Neuronal stem cell (in vitro differentiated cells): ENCODE results near the gene TREH.

Experiments
- DNase-seq: peaks from one replicate; pipeline ENCODE4 v3.0.0-alpha.2; 2013; ENCODE audit warnings: low spot score
- H2AFZ ChIP-seq: one replicate; pipeline ENCODE4 v1.6.1; 2013; ENCODE audit warnings: mild to moderate bottlenecking, low read length, inconsistent platforms
- H2AK5ac ChIP-seq: 2 replicates; pipeline ENCODE4 v1.6.1; 2013; ENCODE audit warnings: low read depth, mild to moderate bottlenecking, inconsistent platforms, low read length, moderate library complexity, mixed read lengths
- H2BK120ac ChIP-seq: 2 replicates; pipeline ENCODE4 v1.6.1; 2013; ENCODE audit warnings: low read depth, mild to moderate bottlenecking, inconsistent platforms, low read length, moderate library complexity, mixed read lengths
- H2BK12ac ChIP-seq: one replicate; pipeline ENCODE4 v1.6.1; 2013; ENCODE audit warnings: low read length, inconsistent platforms
- H2BK15ac ChIP-seq: 2 replicates; pipeline ENCODE4 v1.6.1; 2013; ENCODE audit warnings: mild to moderate bottlenecking, low read length, inconsistent platforms, mixed read lengths
- H2BK5ac ChIP-seq: one replicate; pipeline ENCODE4 v1.6.1; 2013; ENCODE audit warnings: inconsistent platforms, mild to moderate bottlenecking, low read length, moderate library complexity
- H3K14ac ChIP-seq: one replicate; pipeline ENCODE4 v1.6.1; 2013; ENCODE audit warnings: low read length, inconsistent platforms
- H3K18ac ChIP-seq: 2 replicates; pipeline ENCODE4 v1.6.1; 2013; ENCODE audit warnings: low read length, inconsistent platforms
- H3K23ac ChIP-seq: 2 replicates; pipeline ENCODE4 v1.6.1; 2013; ENCODE audit warnings: low read depth, mild to moderate bottlenecking, mixed read lengths, low read length, inconsistent platforms; ENCODE audit not compliant: poor library complexity
- H3K27ac ChIP-seq: replicated peaks from 3 replicates; pipeline ENCODE4 v1.5.1; 2013; ENCODE audit warnings: low read length, inconsistent platforms
- H3K27me3 ChIP-seq, 3 experiments: 2 replicates each; pipeline ENCODE4 v1.6.1; 2013; ENCODE audit warnings: low read length in 3 of 3, mild to moderate bottlenecking in 2 of 3, inconsistent platforms in 1 of 3, low read depth in 1 of 3, mixed read lengths in 1 of 3, moderate library complexity in 1 of 3; ENCODE audit not compliant: control insufficient read depth in 3 of 3, insufficient read depth in 3 of 3
- H3K36me3 ChIP-seq, 2 donors: replicated peaks in 1 of 2; 2 replicates each; pipeline ENCODE4 v1.6.1; 2013; ENCODE audit warnings: low read length in 2 of 2; ENCODE audit not compliant: control insufficient read depth in 2 of 2, insufficient read depth in 2 of 2
- H3K4ac ChIP-seq: 2 replicates; pipeline ENCODE4 v1.6.1; 2013; ENCODE audit warnings: inconsistent platforms, mild to moderate bottlenecking, low read length, moderate library complexity
- H3K4me1 ChIP-seq, 2 donors: 1 replicate in 1 of 2; 2 replicates in 1 of 2; pipeline ENCODE4 v1.6.1; 2013; ENCODE audit warnings: low read length in 2 of 2, low read depth in 1 of 2; ENCODE audit not compliant: control insufficient read depth in 2 of 2, insufficient read depth in 1 of 2
- H3K4me2 ChIP-seq: one replicate; pipeline ENCODE4 v1.6.1; 2013; ENCODE audit warnings: mild to moderate bottlenecking, low read length, inconsistent platforms; ENCODE audit not compliant: insufficient read depth, poor library complexity, severe bottlenecking
- H3K4me3 ChIP-seq, 2 donors: 2 replicates each; pipeline ENCODE4 v1.5.1; 2013; ENCODE audit warnings: low read length in 2 of 2, mild to moderate bottlenecking in 2 of 2, inconsistent platforms in 1 of 2, moderate library complexity in 1 of 2
- H3K79me1 ChIP-seq: one replicate; pipeline ENCODE4 v1.6.1; 2013; ENCODE audit warnings: low read depth, mild to moderate bottlenecking, inconsistent platforms, low read length, moderate library complexity
- H3K9ac ChIP-seq: one replicate; pipeline ENCODE4 v1.6.1; 2013; ENCODE audit warnings: mild to moderate bottlenecking, low read depth, low read length, inconsistent platforms; ENCODE audit not compliant: poor library complexity
- H3K9me3 ChIP-seq, 2 donors: replicated peaks in 1 of 2; 2 replicates each; pipeline versions ENCODE3 to v1.6.1; 2013; ENCODE audit warnings: low read length in 2 of 2, mild to moderate bottlenecking in 2 of 2, inconsistent platforms in 1 of 2, low read depth in 1 of 2, mixed read lengths in 1 of 2, moderate library complexity in 1 of 2; ENCODE audit not compliant: control insufficient read depth in 2 of 2, insufficient read depth in 1 of 2
- H4K8ac ChIP-seq: one replicate; pipeline ENCODE4 v1.6.1; 2013; ENCODE audit warnings: low read depth, mild to moderate bottlenecking, inconsistent platforms, low read length, moderate library complexity
- H4K91ac ChIP-seq: one replicate; pipeline ENCODE4 v1.6.1; 2013; ENCODE audit warnings: low read length, low read depth, mild to moderate bottlenecking, inconsistent platforms; ENCODE audit not compliant: poor library complexity
- WGBS, 2 donors: extraction: QIAGEN DNeasy Blood & Tissue Kit; methylation state at CpG; one replicate each; pipeline ENCODE4 v1.1.7; 2013; ENCODE audit warnings: missing lambda C conversion rate in 2 of 2, mixed read lengths in 1 of 2; ENCODE audit not compliant: insufficient read length in 2 of 2, insufficient replicate concordance in 1 of 2; ENCODE audit errors: extremely low coverage in 2 of 2; 5-methylcytosine and 5-hydroxymethylcytosine counted together

TREH gene

GRCh38 chr11:118650366-118650765 is 29.1 kb downstream of the TREH start:
- H3K9me3 ChIP-seq, result no peaks in the 10 kb centered on the region
- no peak overlapping the region for H2AK5ac ChIP-seq
- no peak overlapping the region for H4K8ac ChIP-seq
- H2BK15ac ChIP-seq, result no peak overlapping the region
- no peak overlapping the region for H3K9ac ChIP-seq
- no peak overlapping the region for H2BK12ac ChIP-seq
- no peak overlapping the region for H3K4me2 ChIP-seq
- H3K36me3 ChIP-seq, result peaks cover 59 to 98% of the 10 kb centered on the region in 2 donors
- H3K14ac ChIP-seq, result no peak overlapping the region
- WGBS, 2 donors, result no CpG with 5 or more reads among the region's 8 CpGs
- H2AFZ ChIP-seq, result no peak overlapping the region
- H3K4me3 ChIP-seq, result no peak overlapping the region
- no peak overlapping the region for H3K4ac ChIP-seq
- no peaks in the 10 kb centered on the region for H3K27me3 ChIP-seq
- no peak overlapping the region for H3K27ac ChIP-seq
- H3K23ac ChIP-seq, result no peak overlapping the region
- H3K18ac ChIP-seq, result no peak overlapping the region
- no peak overlapping the region for H2BK120ac ChIP-seq
- peaks cover 0 to under 1% of the 10 kb centered on the region in 2 donors for H3K4me1 ChIP-seq
- no peaks in the 10 kb centered on the region for H3K79me1 ChIP-seq
- no peak overlapping the region for H4K91ac ChIP-seq
- DNase-seq, result no peak
- H2BK5ac ChIP-seq, result no peak overlapping the region

- H2AK5ac ChIP-seq, result no peak overlapping the region
- H3K4me3 ChIP-seq, result no peak overlapping the region
- H3K27me3 ChIP-seq, result no peaks in the 10 kb centered on the region
- H3K4me1 ChIP-seq, result no peaks in the 10 kb centered on the region
- H3K36me3 ChIP-seq, result peaks cover 64 to 98% of the 10 kb centered on the region in 2 donors
- no peak overlapping the region for H3K27ac ChIP-seq
- H3K18ac ChIP-seq, result no peak overlapping the region
- no peak for DNase-seq
- no peak overlapping the region for H2BK5ac ChIP-seq
- H3K14ac ChIP-seq, result no peak overlapping the region
- H3K4me2 ChIP-seq, result no peak overlapping the region
- H2AFZ ChIP-seq, result no peak overlapping the region
- H4K8ac ChIP-seq, result no peak overlapping the region
- no peak overlapping the region for H3K9ac ChIP-seq
- no peak overlapping the region for H3K23ac ChIP-seq
- H4K91ac ChIP-seq, result no peak overlapping the region
- no peak overlapping the region for H2BK12ac ChIP-seq
- H3K4ac ChIP-seq, result no peak overlapping the region
- H3K79me1 ChIP-seq, result no peaks in the 10 kb centered on the region
- H2BK15ac ChIP-seq, result no peak overlapping the region
- WGBS, 2 donors, result no CpG with 5 or more reads among the region's 10 CpGs
- H3K9me3 ChIP-seq, result no peaks in the 10 kb centered on the region
- H2BK120ac ChIP-seq, result no peak overlapping the region
Measured at GRCh38 chr11:118649941-118650340, 29.5 kb downstream of the TREH start.

- Histone ChIP-seq H3K9ac (no peak overlapping the region), H2AFZ (no peak overlapping the region), H2BK15ac (no peak overlapping the region), H2BK120ac (no peak overlapping the region), H2BK12ac (no peak overlapping the region), H3K79me1 (peaks cover 2% of the 10 kb centered on the region), H2AK5ac (no peak overlapping the region), H4K8ac (no peak overlapping the region), H3K36me3 (peaks cover 69 to 98% of the 10 kb centered on the region in 2 donors), H3K23ac (no peak overlapping the region), H3K4me1 (no peaks in the 10 kb centered on the region), H2BK5ac (no peak overlapping the region), H3K4me2 (no peak overlapping the region), H3K4me3 (no peak overlapping the region), H3K27me3 (no peaks in the 10 kb centered on the region), H3K27ac (no peak overlapping the region), H4K91ac (no peak overlapping the region), H3K9me3 (no peaks in the 10 kb centered on the region), H3K18ac (no peak overlapping the region), H3K4ac (no peak overlapping the region), H3K14ac (no peak overlapping the region)
- no peak for DNase-seq
- WGBS, 2 donors, result no CpG with 5 or more reads among the region's 5 CpGs
Measured at GRCh38 chr11:118648291-118648690, 31.2 kb downstream of the TREH start.

- no peak overlapping the region for H2BK12ac ChIP-seq
- no CpG with 5 or more reads among the region's 3 CpGs for WGBS, 2 donors
- H3K4me2 ChIP-seq, result no peak overlapping the region
- no peak overlapping the region for H3K18ac ChIP-seq
- no peak overlapping the region for H4K8ac ChIP-seq
- H3K23ac ChIP-seq, result no peak overlapping the region
- H2AK5ac ChIP-seq, result no peak overlapping the region
- no peak overlapping the region for H2BK120ac ChIP-seq
- no peaks in the 10 kb centered on the region for H3K9me3 ChIP-seq
- no peak for DNase-seq
- H3K79me1 ChIP-seq, result peaks cover 2% of the 10 kb centered on the region
- H3K4me1 ChIP-seq, result no peaks in the 10 kb centered on the region
- no peak overlapping the region for H3K27ac ChIP-seq
- H4K91ac ChIP-seq, result no peak overlapping the region
- no peak overlapping the region for H3K4ac ChIP-seq
- H3K27me3 ChIP-seq, result no peaks in the 10 kb centered on the region
- H3K9ac ChIP-seq, result no peak overlapping the region
- H3K14ac ChIP-seq, result no peak overlapping the region
- H3K36me3 ChIP-seq, result peaks cover 65 to 98% of the 10 kb centered on the region in 2 donors
- no peak overlapping the region for H3K4me3 ChIP-seq
- no peak overlapping the region for H2BK15ac ChIP-seq
- no peak overlapping the region for H2AFZ ChIP-seq
- H2BK5ac ChIP-seq, result no peak overlapping the region
Measured at GRCh38 chr11:118646393-118646792, 33.1 kb downstream of the TREH start.
